Activated T-cell treated with anti-CD3 and anti-CD28 coated beads for 1 hour (primary cell): ENCODE data around the gene TRAP1.

ENCODE experiments used
- DNase-seq: peaks from one replicate; pipeline ENCODE4 v3.0.0-alpha.2; 2020; ENCODE audit warnings: low read depth

TRAP1 gene

DNA sequence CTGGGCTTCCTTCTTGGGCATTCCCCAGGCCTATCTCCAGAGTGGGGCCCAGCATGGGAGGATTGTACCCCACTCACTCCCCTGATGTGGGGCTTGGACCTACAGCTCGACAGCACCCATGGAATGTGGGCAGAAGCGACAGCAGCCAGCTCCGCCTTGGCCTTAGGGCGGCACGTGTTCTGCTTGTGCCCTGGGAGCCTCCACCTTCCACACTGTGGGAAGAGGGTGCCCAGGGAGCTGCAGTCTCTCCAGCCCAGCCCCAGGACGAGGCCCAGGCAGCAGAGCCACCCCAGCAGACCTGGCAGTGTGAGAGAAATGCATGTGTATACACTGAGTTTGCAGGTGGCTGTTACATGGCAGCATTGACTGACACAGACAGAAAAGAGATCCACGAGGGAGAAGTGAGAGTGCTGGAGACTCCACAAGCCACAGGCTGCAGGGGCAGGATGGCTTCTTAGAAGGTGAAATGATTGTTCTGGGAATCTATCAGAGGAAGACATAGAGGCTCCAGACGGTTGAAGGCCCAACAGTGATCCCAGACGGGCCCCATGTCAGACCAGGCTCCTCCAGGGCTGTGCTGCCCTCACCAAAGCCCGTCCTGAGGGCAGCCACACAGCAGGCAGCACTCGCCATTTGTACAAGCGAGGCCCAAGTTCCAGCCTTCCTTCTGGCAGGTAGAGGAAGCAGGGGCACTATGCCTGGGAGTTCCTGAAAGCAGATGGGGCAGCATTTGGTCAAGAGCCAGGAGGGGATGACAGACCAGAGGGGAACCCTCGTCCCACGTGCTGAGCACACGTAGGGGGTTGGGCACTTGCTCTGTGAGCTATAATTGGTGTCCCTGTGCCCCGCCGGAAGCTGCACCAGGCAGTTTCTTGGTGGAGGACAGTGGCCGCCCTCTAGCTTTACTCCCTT, 65.6 kb downstream of the TRAP1 start:
- no peak for DNase-seq

DNA sequence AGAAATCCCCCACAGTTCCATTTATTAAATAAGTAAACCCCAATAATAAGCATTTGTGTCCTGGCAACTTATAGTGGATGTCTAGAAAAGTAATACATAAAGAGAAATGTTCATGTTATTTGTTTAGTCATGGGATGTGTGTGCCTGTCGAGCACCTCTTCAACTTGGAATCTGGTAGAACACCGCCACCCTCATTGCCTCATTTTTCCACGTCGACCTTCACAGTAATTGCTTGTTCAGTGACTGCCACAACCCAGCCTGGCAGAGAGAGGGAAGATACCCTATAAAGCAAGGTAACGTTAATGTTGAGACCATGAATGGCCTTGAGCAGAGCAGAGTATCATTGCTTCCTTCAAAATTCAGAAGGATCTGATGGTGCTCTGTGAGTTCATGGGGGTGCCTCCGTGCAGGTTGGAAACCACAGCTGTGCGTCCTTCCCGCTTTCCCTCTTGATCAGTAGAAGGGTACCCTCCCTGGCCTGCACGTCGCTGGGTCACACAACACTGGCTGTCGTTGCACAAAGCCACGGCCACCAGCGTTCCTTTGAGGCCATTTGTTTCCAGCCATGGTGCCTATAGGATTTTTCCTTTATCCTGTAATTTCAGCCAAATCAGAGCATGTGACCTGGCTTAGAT, 66.6 kb downstream of the TRAP1 start:
- no peak for DNase-seq

GRCh38 chr16:3646348-3646920, 70.9 kb downstream of the TRAP1 start:
- DNase-seq = no peak

- DNase-seq = no peak
Observed at GRCh38 chr16:3645504-3646347, 71.6 kb downstream of the TRAP1 start.

- DNase-seq = no peak
Observed at GRCh38 chr16:3645108-3645503, 72.2 kb downstream of the TRAP1 start.

DNA sequence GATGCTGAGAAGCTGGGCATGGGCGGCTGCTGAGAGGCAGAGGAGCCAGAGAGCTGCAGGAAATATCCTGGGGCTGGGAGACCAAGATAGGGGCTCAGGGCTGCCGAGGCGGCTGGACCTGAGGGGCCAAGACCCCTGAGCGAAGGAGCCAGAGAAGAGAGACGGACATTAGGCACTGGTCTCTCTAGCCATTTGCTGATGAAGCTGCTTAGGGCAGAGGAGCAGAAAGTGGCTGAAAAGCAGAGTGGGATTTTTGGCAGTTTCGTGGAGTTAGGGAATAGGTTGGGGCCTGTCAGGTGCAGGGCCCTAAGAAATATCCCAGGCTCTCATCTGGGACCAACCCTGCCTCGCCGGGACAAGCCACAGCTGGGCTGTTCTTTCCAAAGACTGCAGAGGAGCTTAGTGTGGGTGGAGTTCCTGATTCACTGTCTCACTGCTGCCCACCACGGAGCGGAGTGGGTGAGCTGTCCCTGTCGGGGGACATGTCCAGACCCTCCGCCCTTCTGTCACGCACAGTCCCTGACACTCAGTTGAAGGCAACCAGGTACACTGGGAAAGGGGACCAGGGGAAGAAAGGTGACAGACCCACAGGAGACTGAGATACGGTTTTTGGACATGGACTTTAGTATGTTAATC, 74.1 kb downstream of the TRAP1 start:
- no peak for DNase-seq

DNA sequence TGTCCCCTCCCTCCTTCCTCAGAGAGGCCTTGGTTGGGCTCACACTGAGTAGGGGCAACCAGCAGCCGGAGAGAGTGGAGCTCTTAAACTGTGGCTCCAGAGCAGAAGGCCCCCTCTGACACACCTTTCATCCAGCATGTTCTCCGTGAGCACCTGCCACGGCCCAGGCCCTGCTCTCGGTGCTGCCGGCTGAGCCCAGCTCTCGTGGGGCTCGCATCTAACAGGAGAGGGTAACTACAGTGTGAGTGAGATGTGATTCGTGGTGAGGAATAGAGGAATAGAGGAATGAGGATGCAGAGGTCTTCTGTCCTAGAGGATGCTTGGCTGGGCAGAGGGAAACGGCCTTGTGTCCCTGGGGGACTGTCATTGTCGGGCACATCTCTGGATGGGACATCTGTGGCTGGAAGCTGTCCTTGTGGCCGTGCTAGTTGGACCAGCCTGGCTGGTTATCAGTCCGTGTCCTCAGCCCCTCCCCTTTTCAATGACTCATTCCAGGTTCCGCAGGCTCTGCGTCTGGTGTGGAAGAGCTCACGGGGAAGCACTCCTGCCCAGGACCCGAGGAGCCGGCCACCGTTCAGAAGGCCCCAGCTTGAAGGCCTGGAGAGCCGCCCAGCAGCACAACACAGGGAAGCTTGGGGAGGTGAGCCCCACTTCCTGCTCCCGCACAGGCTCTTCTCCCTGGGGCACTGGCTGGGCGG, 74.8 kb downstream of the TRAP1 start:
- no peak for DNase-seq

GRCh38 chr16:3641801-3642396, 75.4 kb downstream of the TRAP1 start:
- DNase-seq = no peak

GRCh38 chr16:3640632-3641501, 76.5 kb downstream of the TRAP1 start:
- DNase-seq = no peak

GRCh38 chr16:3640207-3640606, 77.1 kb downstream of the TRAP1 start:
- no peak for DNase-seq

DNA sequence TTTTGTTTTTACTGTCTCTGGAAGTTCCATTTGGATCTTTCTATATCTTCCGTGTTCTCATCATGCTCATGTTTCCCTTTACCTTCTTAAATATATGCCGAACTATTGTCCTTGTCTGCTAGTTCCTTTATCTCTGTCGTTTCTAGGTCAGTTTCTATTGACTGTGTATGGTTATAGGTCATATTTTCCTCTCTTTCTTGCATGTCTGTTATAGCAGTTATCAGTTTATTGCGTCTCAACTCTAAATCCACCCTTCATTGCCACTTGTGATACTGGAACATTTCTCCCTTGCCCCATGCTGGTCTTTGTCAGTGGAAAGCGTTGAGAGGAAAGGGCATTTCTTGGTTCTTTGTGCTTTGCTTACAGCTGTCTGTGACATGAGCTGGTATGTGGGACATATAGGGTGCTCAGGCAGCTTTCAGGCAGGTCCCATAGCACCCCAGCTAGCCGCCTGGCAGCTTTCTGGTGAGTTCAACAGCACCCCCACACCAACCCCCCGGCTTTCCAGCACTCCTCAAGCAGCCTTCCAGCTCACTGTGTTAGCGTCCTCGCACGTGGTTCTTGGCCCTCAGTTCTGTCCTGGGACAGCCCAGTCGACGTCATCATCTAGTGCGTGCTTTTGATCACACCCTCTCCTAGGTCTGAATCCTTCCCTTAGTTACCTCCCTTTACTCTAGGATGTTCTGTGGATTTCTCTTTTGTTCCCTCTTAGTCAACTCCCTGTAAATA, 78.2 kb downstream of the TRAP1 start:
- no peak for DNase-seq

DNA sequence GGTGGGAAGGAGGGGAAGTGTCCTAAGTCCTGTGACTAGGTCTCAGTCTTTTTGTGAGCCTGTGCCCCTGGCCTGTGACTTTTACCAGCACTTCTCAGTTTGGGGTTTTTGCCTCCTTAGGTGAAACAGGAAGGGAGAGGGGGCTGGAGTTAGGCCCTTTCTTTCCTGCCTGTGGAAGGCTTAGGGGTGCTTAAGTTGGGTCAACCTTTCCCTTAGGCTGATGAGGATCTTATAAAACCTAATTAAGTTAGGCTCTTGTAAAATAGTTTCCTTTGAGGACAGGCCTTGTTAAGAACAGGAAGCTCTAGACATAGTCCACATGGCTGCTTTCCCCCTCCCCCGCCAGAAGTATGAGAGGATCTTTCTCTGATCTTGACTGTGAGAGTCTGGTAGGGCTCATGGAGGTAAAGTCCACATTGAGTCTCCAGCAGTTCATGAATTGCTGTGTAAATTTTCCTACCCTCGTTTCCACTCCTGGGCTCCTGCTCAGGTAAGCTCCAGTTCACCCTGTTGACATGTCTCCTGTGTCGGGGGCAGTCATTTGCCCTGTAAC, 79.9 kb downstream of the TRAP1 start:
- peak; percentile 10 for DNase-seq

DNA sequence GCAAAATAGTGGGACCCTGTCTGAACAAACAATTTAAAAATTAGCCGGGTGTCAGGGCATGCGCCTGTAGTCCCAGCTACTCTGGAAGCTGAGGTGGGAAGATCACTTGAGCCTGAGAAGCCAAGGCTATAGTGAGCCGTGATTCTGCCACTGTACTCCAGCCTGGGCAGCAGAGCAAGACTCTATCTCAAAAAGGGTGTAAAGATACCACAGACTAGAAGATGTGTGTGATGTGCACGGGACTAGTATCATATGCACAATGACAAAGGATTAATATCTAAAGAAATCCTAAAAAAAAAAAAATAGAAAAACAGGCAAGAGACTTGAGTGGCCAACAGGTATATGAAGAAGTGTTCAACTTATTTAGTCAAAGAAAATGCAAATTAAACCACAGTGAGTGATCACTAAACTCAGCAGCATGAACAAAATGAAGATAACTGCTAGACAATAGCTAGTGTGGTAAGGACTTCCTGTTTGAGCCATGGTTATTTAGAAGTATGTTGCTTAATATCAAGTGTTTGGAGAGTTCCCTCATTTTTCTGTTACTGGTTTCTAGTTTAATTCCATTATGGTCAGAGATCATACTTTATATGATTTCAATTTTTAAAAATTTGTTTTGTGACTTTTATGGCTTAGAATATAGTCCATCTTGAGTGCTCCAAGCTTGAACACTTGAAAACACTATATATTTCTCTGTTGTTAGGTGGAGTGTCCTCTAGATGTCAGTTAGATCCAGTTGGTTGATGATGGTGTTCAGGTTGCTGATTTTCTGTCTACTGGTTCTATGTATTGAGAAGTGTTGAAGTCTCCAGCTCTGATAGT, 91.2 kb downstream of the TRAP1 start:
- no peak for DNase-seq

DNA sequence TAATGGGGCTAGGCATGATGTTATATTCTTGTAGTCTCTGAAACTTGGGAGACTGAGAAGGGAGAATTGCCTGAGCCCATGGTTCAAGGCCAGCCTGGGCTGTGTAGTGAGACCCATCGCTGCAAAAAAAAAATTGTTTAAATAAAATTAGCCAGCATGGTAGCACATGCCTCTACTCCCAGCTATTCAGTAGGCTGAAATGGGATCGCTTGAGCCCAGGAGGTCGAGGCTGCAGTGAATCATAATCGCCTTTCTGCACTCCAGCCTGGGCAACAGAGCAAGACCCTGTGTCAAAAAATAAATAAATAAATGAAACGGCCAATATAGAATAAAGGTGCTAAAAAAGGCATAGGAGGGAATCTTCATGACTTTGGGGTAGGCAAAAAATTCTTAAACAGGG, 92.0 kb downstream of the TRAP1 start:
- no peak for DNase-seq

DNA sequence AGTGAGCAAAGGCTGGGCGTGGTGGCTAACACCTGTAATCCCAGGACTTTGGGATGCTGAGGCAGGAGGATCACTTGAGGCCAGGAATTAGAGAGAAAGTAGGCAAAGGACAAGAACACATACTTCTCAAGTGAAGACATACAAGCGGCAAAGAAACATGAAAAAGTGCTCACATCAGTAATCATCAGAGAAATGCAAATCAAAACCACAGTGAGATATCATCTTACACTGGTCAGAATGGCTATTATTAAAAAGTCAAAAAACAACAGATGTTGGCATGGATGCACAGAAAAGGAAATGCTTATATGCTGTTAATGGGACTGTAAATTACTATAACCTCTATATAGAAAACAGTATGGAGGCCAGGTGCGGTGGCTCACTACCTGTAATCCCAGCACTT, 93.7 kb downstream of the TRAP1 start:
- no peak for DNase-seq

GRCh38 chr16:3618769-3619141, 98.6 kb downstream of the TRAP1 start:
- no peak for DNase-seq

DNA sequence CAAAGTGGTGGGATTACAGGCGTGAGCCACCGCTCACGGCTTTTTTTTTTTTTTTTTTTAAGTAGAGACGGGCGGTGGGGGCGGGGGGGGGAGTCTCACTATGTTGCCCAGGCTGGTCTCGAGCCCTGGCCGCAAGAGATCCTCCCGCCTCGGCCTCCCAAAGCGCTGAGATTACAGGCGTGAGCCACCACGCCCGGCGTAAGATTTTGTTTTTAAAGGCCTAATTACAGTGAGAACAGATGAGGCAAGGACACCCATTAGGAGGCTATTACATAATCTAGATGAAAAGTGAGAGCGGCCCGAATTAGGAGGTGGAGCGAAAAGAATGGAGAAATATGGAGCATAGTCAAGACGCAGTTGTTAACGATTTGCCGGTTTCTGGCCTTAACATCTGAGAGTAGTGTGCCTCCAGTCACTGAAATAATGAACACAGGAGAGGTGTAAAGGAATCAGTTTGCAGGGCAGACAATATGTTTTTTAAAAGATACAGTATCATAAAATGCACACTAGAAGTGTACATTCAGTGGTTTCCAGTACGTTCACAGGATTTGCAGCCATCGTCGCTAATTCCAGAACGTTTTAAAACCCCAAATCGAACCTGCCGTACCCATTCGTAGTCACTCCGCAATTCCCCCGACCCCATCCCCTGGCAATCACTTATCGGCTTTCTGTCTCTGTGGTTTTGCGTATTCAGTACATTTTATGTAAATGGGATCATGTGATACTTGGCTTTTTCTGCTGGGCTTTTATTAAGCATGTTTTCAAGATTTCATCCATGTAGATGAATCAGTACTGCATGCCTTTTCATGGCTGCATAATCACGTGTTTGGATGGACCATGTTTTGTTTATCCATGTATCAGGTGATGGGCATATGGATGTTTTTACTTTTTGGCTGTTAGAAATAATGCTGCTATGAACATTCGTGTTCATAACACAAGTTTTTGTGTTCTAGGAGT, 104.5 kb downstream of the TRAP1 start:
- DNase-seq = no peak
